ENCODE results near the gene SULF2.

DNA sequence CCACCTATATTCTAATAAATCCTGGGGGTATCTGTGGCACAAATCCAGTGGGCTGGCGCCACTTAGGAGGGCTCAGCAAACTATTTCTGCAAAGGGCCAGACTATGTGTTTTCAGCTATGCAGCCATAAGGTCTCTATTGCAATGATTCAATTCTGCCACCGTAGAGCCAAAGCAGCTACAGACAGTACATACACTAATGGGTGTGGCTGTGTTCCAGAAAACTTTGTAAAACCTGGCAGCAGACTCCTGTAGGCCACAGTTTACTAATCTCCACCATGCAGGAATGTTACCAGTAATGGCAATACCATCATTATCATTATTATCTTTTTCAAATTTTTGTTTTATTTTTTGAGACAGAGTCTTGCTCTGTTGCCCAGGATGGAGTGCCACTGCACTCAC is 65.7 kb downstream of the SULF2 start:
- TF ChIP-seq GATA3 (IDR thresholded peaks at IDR 0.05; ENCODE audit: low read depth, low read length) (no peak), GATA2 (IDR thresholded peaks at IDR 0.05; ENCODE audit: low read depth, low read length) (no peak)

All from SH-SY5Y (cell line).